Measurements from ENCODE around the gene PKIG. TPM values are rescaled to one million over a fixed set of nuclear protein-coding genes. Genes with fewer than 3 reads are reported as not detected.

PKIG gene
- total RNA-seq, 1 donor from 2014 or later: 274 TPM

DNA sequence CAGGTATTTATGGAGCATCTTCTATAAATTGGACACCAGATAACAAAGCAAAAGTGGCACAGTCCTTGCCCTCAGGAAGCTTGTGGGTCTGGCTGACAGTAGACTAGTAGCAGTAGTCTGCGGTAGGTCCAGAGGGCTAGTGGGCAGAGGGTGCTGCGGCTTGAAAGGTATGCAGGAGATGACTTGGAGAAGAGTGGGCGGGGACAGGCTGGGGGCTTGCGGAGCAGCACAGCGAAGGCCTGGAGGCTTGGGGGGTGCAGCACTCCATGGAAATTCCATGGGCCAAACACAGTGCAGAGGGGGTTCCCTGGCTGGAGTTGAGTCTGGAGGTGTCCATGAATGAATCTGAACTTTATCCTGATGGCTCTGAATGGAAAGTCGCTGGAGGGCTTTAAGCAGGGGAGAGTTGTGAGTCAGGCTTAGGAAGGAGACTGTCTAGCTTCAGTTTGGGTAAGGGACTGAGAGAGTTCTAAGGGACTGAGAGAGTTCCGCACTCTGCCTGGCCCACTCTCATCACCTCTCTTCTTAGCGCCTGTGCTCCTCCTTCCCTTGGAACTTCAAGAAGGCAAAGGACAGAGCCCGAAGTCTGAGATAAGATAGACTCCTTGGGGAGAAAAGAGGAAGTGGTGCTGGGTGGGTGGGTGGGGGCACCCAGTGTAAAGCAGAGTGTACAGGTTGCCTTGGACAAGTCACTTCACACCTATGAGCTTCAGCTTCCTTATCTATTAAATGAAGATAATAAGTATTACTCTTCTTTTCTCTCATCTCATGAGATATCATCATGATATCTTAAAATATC lies 8.8 kb downstream of the PKIG start:
- peak; percentile 66 for DNase-seq (ENCODE audit: low spot score)
- intact Hi-C loops (cut with DNase I): no loop called here

DNA sequence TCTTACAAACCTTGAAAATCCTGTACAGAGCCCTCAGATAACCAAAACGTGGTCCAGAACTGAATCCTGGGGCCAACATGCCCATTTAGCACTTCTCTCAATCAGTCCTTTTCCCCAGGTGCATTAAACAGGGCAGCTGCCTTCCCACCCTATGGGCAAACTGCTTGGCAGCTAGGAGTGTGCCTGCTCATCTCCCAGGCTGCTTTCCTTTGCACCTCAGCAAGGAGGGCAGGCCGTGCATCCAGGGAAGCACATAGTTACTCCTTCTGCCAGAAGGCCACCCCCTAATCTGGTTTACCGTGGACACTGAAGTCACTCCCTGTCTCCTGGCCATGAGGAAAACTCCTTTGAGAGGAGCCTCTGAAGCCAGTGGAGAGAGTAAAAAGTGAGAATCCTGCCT lies 10.0 kb downstream of the PKIG start:
- peak; percentile 60 for DNase-seq (ENCODE audit: low spot score)

DNA sequence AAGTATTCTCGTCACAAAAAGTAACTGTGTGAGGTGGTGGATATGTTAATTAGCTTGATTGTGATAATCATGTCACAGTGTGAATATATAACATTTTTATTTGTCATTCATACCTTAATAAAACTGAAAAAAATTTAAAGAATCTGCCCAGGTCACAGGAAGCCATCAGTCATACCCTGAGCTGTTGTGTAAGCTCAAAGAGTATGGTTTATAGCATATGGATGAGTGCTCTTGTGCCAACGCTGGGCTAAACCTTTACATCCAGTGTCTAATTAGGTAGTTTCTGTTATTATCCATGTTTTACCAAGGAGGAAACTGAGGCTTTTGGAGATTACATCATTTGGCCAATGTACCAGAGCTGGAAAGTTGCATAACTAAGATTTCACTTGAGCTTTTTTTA lies 11.4 kb downstream of the PKIG start:
- intact Hi-C loops (cut with DNase I): no loop called here
- no peak for DNase-seq (ENCODE audit: low spot score)

More for the DNA sequence above, 10.0 kb downstream of the PKIG start:
- intact Hi-C loops (cut with DNase I): no loop called here

DNA sequence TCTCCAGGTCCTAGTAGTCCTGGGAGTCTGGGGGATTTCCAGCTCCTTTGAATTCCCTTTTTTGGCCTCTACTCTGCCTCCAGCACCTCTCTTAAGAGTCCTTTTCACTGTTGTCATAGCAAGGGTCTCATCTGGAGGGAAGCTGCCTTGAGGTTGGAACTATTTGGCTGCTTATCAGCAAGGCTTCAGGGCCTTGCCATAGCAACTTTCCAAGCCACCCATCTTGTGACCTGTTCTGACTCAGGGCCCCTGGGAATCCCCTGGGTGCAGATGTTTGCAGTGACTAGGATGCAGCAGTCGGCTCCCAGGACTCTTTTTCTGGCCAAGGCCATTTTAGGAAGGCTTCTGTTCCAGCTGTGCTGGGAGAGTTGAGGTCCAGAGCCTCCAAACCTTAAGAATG lies 12.4 kb downstream of the PKIG start:
- intact Hi-C loops (cut with DNase I): no loop called here
- no peak for DNase-seq (ENCODE audit: low spot score)

DNA sequence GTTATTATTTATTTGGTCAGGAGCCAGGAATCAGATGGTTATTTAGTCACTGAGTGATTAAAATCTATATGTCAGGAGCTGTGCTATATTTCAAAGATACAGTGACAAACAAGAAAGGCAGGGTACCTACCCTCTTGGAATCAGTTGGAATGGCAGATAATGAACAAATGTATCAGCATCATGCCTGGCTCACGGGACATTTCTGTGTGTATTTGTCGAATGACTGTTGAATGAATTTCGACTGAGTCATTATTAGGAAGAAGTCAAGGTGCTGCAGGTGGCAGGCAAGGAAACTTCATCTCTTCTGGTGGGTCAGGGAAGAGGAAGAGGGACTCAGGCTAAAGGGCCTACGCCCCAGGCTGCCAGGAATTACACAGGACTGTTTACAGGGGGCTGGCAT lies 13.6 kb downstream of the PKIG start:
- intact Hi-C loops (cut with DNase I): no loop called here
- DNase-seq (ENCODE audit: low spot score): no peak

DNA sequence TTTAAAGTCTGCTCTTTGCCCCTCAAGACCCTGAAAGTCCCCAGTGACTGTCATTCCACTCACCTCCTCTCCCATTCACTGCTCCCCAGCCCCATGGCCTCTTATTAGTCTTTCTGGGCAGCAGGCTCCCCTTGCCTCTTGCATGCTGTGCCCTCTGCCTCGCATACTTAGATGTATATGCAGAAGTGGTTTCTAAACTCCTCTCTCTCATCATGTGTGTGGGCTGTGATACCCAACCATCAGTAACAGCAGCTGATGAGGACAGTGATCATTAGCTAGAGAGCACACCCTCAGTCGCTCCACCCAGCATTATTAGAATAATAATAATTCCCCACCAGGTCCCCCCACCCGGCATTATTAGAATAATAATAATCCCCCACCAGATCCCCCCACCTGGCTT lies 14.5 kb downstream of the PKIG start:
- intact Hi-C loops (cut with DNase I): no loop called here

DNA sequence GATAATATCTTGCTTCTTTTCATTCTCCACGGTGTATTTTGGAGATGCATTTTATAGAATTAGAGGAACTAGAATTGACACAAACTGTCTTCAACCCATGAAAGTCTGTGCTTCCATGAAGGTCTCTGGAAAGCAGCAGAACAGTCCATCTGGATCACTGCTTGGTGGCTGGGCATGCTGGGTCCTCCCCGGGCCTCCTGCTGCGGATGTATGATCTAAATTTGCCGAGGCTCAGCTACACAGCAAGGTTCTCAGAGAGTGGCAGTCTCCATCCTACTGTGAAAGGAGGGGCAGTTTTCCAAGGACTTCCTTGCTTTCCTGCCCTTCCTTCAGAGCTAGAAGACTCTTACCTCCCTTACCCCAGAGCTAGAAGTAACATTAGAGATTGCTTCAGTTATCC lies 15.1 kb downstream of the PKIG start:
- intact Hi-C loops (cut with DNase I): no loop called here
- peak; percentile 71 for DNase-seq (ENCODE audit: low spot score)

More for the DNA sequence above, 14.5 kb downstream of the PKIG start:
- no peak for DNase-seq (ENCODE audit: low spot score)

DNA sequence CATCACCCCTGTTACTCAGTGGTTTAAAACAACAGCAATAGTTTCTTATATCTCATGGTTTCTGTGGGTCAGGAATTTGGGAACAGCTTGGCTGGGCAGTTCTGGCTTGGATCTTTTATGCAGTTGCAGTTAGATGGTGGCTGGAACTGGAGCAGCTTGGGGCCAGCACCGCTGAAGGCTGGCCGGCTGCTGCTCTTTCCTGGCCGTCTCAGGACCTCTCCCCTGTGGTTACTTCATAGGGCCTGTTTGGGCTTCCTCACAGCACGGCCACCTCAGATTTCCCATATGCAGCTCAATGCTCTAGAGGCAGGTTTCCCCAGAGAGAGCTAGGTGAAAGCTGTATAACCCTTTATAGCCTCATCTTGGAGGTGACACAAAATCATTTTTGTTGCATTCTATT lies 15.6 kb downstream of the PKIG start:
- peak; percentile 67 for DNase-seq (ENCODE audit: low spot score)
- intact Hi-C loops (cut with DNase I): no loop called here

DNA sequence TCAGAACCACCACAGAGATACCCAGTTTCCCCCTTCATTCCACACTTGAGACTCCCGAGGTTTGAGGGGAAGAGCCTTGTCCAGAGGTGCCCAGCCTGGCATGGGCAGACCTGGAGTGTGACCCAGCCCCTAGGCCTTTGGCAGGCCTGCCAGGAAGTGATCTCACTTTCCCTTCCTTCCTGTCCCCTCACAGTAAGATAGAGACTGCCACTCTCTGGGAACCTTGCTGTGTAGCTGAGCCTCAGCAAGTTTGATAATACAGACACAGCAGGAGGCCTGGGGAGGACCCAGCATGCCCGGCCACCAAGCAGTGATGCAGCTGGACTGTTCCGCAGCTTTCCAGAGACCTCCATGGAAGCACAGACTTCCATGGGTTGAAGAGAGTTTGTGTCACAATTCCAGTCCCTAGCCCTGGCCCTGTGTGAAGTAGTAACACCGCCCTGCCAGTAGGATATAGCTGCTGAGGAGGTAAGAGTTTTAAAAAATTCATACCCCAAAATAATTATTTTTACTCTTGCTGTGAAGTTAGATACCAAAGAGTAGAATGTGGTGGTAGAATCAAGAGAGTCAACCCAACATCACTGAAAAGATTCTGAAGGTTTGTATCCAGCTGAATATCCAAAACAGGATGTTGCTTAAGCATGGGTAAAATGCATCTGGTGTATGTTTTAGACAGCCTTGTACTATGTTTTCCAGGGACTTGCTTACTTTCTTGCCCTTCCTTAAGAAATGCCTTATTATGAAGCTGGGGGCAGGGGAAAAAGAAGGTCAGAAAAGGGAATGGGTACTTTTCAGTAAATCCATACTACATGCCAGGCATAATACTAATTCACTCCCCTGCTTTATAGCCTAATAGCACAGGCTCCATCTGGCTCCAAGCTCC lies 16.3 kb downstream of the PKIG start:
- peak; percentile 85 for DNase-seq (ENCODE audit: low spot score)
- intact Hi-C loops (cut with DNase I): no loop called here

DNA sequence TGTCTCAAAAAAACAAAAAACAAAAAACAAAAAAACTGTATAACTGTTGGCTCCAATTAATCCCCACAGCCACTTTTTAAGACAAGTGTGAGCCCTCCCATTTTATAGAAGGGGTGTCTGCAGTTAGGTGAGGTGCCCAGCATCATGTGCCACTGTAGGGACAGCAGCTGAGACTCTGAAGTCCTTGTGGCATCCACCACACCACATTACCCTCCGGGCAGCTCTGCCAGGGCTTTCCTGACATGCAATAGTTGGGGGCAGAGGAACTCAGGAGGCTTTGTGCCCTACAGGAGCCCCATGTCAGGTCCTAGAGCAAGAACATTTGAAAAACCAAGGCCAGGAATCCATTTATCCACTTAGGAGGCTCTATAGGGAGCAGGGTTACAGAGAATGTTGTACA lies 17.3 kb downstream of the PKIG start:
- intact Hi-C loops (cut with DNase I): loop anchor here (5.0 kb wide), 1 partner anchor 57 kb away; no protein-coding TSS in a partner anchor

DNA sequence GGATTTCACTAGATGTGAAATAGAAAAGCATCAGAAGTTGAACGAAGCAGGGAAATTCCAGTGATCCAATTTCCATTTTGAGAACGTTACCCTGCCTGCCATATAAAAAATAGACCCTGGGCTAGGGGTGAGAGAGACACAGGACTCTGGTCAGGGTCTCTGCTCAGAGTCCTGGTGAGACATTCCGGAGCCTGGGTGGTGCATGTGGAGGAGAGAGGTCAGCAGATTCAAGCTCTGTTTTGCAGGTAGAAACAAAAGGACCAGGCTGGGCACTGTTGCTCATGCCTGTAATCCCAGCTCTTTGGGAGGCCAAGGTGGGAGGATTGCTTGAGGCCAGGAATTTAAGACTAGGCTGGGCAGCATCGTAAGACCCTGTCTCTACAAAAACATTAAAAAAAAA lies 17.9 kb downstream of the PKIG start:
- intact Hi-C loops (cut with DNase I): loop anchor here (5.0 kb wide), 1 partner anchor 58 kb away; no protein-coding TSS in a partner anchor
- DNase-seq (ENCODE audit: low spot score): peak; percentile 70

More for the DNA sequence above, 17.3 kb downstream of the PKIG start:
- DNase-seq (ENCODE audit: low spot score): no peak

DNA sequence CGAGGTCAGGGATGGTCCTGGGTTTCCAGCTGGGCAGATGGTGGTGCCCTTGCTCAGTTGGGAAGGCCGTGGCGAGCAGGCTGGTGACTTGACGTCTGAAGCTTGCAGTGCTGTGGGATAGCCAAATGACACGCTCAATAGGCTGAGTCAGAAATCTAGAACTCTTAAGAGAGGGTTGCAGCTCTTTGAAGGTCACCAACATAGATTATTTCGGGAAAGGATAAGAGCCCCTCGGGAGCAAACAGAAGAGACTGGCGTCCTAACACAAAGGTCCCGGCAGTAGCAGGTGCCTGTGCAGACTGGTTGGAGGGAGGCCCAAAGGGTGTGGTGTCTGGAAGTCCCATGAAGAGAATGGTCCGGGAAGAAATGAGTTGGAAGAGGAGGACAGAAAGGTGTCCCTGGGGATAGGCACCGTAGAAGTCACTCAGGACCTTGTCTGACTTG lies 18.4 kb downstream of the PKIG start:
- DNase-seq (ENCODE audit: low spot score): peak; percentile 78
- intact Hi-C loops (cut with DNase I): loop anchor here (1.0 to 5.0 kb wide), 2 partner anchors 18 to 58 kb away; partner anchors contain the start of gene PKIG

DNA sequence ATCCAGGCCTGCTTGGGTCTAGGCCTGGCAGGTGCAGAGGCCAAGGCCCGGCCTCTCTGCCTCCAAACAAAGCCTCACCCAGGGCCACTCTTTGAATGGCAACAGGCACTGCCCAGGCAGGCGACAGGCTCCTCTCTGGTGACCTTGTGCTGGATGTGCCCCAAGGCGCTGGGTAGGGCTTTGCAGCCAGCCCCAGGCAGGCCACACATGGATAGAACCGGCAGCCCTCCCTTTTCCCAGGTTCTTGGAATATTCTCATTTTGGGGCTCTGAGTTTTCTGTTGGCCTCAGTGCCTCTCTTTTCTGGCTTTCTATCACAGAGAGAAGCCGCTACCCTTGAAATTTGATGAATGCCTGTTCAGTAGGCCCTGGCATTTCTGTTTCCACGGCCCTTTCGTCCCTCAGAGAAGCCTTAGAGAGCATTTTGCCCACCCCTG lies 18.9 kb downstream of the PKIG start:
- intact Hi-C loops (cut with DNase I): loop anchor here (1.0 to 5.0 kb wide), 2 partner anchors 19 to 59 kb away; partner anchors contain the start of gene PKIG
- peak; percentile 74 for DNase-seq (ENCODE audit: low spot score)

DNA sequence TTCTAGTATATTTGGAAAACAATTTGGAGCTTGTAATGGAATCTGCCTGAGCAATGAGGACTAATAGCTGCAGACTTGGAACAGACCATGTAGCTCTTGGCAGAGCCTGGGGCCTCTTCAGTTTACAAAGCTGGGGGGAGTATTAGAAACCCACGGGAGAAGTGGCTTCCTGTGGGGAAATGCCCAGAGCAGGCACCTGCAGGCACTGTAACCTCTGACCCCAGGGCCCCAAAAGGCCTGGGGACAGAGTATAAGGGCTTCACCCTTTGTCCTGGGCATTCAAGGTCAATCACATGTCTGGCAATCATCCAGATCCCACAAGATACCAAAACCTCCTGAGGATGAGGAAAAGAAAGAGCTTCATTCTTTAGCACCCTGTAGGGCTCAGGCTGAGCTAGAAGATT lies 19.4 kb downstream of the PKIG start:
- peak; percentile 86 for DNase-seq (ENCODE audit: low spot score)
- intact Hi-C loops (cut with DNase I): loop anchor here (1.0 to 5.0 kb wide), 2 partner anchors 20 to 60 kb away; partner anchors contain the start of gene PKIG

DNA sequence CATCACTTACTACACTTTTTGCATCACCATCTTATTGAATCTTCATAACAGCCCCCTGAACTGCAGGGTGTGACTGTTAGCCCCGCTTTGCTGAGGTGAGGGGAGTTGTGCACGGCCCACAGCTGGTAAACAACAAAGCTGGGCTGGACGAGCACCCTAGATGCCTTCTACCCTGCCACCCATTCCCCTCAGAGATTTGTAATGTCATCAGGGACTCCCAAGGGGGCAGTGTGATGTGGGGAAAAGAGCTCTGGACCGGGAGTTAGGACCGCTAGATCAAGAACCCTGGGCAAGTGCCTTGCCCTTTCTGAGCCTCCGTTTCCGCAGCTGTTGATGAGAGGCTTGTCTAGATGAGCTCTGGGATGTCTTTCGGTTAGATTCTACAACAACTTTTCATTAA lies 20.9 kb downstream of the PKIG start:
- intact Hi-C loops (cut with DNase I): loop anchor here (5.0 kb wide), 1 partner anchor 61 kb away; no protein-coding TSS in a partner anchor
- DNase-seq (ENCODE audit: low spot score): no peak

DNA sequence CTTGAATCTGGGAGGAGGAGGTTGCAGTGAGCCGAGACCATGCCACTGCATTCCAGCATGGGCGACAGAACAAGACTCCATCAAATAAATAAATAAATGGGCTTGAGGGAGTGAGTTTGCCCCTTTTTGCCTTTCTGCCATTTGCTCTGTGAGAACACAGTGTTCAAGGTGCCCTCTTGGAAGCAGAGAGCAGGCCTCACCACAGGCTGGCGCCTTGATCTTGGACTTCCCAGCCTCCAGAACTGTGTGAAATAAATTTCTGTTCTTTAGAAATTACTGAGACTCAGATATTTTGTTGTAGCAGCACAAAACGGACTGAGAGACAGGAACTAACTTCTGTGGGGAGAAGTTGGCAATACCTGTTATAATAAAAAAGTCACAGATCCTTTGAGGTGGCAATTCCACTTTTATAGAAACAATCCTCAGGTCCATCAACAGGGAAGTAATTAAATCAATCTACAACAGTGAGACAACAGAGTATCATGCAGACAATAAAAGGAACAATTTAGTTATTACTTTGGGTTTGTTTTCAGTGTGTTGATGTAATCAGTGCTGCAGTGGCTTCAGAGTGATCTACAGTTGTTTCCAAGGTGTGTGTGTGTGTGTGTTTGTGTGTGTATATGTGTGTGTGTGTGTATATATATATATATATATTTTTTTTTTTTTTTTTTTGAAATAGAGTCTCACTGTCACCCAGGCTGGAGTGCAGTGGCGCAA lies 24.5 kb downstream of the PKIG start:
- no peak for DNase-seq (ENCODE audit: low spot score)
- intact Hi-C loops (cut with DNase I): loop anchor here (5.0 kb wide), 1 partner anchor 130 kb away; the partner anchor contains the start of gene TTPAL

DNA sequence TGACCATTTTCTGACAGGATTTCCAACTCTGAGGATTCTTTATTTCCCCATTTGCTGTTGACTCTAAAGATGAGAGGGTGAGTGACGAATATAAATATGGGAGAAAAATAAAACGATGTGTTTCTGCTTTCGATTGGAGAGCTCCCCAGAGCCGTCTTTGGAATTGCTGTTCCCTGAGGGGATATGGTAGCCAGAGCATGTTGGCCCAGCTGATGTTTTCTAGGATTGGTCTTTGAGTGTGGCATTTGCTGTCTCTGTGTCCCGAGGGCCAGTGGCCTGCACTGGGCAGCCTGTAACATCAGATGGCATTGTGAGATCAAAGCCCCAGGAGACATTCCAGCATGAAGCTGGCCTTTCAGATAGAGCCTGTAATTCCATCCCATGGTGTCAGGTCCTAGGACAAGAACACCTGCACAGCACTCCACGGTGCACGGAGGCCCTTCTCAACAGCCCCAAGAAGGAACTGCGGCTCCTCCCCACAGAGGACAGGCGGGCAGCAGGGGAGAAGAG lies 26.7 kb downstream of the PKIG start:
- intact Hi-C loops (cut with DNase I): loop anchor here (2.0 to 5.0 kb wide), 2 partner anchors 32 to 132 kb away; partner anchors contain the start of gene TTPAL

DNA sequence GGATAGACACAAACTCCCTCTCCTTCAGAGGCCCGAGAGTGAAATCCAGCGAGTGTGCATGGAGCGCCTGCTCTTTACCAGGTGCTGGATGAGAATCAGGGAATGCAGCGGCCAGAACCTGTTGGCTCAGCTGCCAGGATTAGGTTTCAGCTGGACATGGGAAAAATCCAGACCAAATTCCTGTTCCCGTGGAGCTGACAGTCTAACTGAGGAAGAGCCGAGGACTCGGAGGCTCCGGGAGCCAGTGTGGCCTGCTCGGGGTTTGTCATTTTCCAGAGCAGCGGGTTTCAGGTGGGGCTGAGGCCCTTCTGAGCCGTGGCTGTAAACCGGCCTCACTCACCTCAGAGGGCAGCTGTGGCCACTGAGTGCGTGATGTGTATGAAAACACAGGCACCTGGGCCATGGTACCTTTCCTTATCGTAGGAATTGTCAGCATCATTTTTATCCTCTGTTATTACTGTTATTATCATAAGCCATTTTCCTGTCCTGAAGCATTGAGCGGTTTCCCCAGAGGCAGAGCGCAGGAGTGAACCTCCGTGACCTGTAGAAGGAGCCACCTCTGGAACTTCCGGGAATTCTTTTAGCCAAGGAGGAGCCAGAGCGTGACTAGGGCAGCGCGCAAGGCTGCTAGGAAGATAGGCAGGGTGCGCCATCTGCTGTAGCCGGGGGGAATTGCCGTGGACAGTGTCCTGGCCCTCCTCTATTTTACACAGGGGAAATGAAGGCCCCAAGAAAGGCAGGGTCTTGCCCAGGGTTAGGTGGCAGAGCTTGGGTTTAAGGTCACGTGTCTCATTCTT lies 27.3 kb downstream of the PKIG start:
- intact Hi-C loops (cut with DNase I): loop anchor here (2.0 to 10.0 kb wide), 6 partner anchors 33 to 397 kb away; partner anchors contain the start of genes OSER1 and TTPAL
- peak; percentile 91 for DNase-seq (ENCODE audit: low spot score)

More for the DNA sequence above, 26.7 kb downstream of the PKIG start:
- DNase-seq (ENCODE audit: low spot score): peak; percentile 74

All from cardiac septum (tissue), 1 donor.